ENCODE measurements around the gene DTX3. TPM values are rescaled to one million over a fixed set of nuclear protein-coding genes. Genes with fewer than 3 reads are reported as not detected.

Gene DTX3
- total RNA-seq, 1 experiment from 2014 or later, result 67.5 TPM

DNA sequence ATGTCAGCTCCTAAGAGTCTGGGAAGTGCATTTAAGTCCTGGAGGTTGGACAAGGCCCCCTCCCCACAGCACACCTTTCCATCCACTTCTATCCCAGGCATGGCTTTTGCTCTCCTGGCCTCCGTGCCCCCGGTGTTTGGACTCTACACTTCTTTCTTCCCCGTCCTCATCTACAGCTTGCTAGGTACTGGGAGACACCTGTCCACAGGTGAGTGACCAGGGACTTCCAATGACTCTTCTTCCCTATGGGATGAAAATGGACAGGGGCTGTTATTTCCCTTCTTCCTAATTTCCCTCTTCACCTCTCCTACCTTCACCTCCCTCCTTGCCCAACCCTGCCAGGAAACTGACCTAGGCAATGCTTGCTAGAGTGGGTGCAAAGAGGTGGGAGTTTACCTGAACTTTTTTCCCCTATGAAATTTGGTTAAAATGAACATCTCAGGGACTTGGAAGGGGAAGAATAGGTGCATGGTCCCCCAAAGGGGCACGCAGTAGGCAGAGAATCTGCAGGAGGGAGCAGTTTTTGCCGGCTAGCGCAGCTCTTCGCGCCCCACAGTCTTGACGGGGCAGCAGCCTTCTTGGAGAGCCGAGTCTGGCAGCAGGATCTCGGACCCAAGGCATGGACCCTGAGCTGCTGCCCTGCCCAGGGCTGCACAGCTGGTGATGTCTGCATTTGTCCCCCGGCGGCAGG lies 15.8 kb downstream of the DTX3 start:
- Histone ChIP-seq H4K91ac (ENCODE audit: insufficient read length, low read depth, low read length) (no peak overlapping the region), H3K23me2 (ENCODE audit: insufficient read length, low read depth, low read length, poor library complexity, severe bottlenecking) (peaks cover 12% of the 10 kb centered on the region), H2BK15ac (ENCODE audit: low read depth, low read length) (no peak overlapping the region), H3K18ac (ENCODE audit: insufficient read length, low read depth, low read length) (no peak overlapping the region), H3K27ac (ENCODE audit: insufficient read length, low read depth, low read length) (no peak overlapping the region), H3K23ac (ENCODE audit: insufficient read length, low read depth, low read length) (no peak overlapping the region), H2BK20ac (ENCODE audit: low read depth, low read length, poor library complexity, severe bottlenecking) (no peak overlapping the region), H4K20me1 (ENCODE audit: control insufficient read depth, insufficient read depth, insufficient read length) (no peaks in the 10 kb centered on the region), H3K56ac (ENCODE audit: insufficient read length, low read depth, low read length) (no peak overlapping the region), H3K14ac (ENCODE audit: insufficient read depth, low read length) (no peak overlapping the region), H4K8ac (replicated peaks; ENCODE audit: insufficient read length, low read depth, low read length) (no peak overlapping the region), H3K79me1 (ENCODE audit: insufficient read depth, low read depth, low read length, poor library complexity, severe bottlenecking) (no peaks in the 10 kb centered on the region), H3K79me2 (ENCODE audit: insufficient read depth, low read length) (no peaks in the 10 kb centered on the region), H2BK120ac (ENCODE audit: low read depth, low read length, poor library complexity, severe bottlenecking) (no peak overlapping the region), H4K5ac (ENCODE audit: insufficient read length, low read depth, low read length) (no peak overlapping the region), H2AK5ac (ENCODE audit: insufficient read length, low read length) (no peak overlapping the region), H2BK5ac (ENCODE audit: insufficient read length, low read length) (no peak overlapping the region), H3K4ac (ENCODE audit: low read depth, low read length) (no peak overlapping the region), H3K4me1 (ENCODE audit: insufficient read depth, low read length) (no peaks in the 10 kb centered on the region), H2AFZ (ENCODE audit: low read length) (no peak overlapping the region), H3K27me3 (ENCODE audit: insufficient read depth, low read length) (peaks cover 87% of the 10 kb centered on the region), H2BK12ac (ENCODE audit: insufficient read length, low read depth, low read length) (no peak overlapping the region), H3T11ph (ENCODE audit: low read length) (no peak overlapping the region), H3K9ac (ENCODE audit: extremely low read depth, insufficient read length, low read length) (no peak overlapping the region), H3K9me3 (ENCODE audit: control insufficient read depth, low read depth, low read length) (no peaks in the 10 kb centered on the region), H3K4me2 (ENCODE audit: insufficient read depth, insufficient read length, low read length) (peak overlapping the region; percentile 75)
- H3K36me3 Mint-ChIP-seq (ENCODE audit: insufficient read depth in 1 of 3, low read depth in 3 of 3), result peaks cover 5 to 25% (median 10%) of the 10 kb centered on the region in 3 experiments; a peak in 6 of 7 replicates
- peaks cover 26 to 32% of the 10 kb centered on the region in 2 experiments for H3K4me1 Mint-ChIP-seq
- TF ChIP-seq, protein P1, sequence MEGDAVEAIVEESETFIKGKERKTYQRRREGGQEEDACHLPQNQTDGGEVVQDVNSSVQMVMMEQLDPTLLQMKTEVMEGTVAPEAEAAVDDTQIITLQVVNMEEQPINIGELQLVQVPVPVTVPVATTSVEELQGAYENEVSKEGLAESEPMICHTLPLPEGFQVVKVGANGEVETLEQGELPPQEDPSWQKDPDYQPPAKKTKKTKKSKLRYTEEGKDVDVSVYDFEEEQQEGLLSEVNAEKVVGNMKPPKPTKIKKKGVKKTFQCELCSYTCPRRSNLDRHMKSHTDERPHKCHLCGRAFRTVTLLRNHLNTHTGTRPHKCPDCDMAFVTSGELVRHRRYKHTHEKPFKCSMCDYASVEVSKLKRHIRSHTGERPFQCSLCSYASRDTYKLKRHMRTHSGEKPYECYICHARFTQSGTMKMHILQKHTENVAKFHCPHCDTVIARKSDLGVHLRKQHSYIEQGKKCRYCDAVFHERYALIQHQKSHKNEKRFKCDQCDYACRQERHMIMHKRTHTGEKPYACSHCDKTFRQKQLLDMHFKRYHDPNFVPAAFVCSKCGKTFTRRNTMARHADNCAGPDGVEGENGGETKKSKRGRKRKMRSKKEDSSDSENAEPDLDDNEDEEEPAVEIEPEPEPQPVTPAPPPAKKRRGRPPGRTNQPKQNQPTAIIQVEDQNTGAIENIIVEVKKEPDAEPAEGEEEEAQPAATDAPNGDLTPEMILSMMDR (conservative IDR thresholded peaks at IDR 0.05), result no peak
- H3K27me3 Mint-ChIP-seq (ENCODE audit: low read depth), result peaks cover 93% of the 10 kb centered on the region
- H3K27ac Mint-ChIP-seq, result no peak overlapping the region
- WGBS (ENCODE audit: extremely low coverage, insufficient read length, low lambda C conversion rate), result no CpG with 5 or more reads among the region's 13 CpGs
- no peak for DNase-seq
- peak overlapping the region; percentile 62 to 83 for H3K4me3 Mint-ChIP-seq
- H3K9me3 Mint-ChIP-seq, result peaks cover 0 to 5% of the 10 kb centered on the region in 2 experiments; a peak in 3 of 5 replicates
